ENCODE data around the gene MARK1.

The MARK1 gene

DNA sequence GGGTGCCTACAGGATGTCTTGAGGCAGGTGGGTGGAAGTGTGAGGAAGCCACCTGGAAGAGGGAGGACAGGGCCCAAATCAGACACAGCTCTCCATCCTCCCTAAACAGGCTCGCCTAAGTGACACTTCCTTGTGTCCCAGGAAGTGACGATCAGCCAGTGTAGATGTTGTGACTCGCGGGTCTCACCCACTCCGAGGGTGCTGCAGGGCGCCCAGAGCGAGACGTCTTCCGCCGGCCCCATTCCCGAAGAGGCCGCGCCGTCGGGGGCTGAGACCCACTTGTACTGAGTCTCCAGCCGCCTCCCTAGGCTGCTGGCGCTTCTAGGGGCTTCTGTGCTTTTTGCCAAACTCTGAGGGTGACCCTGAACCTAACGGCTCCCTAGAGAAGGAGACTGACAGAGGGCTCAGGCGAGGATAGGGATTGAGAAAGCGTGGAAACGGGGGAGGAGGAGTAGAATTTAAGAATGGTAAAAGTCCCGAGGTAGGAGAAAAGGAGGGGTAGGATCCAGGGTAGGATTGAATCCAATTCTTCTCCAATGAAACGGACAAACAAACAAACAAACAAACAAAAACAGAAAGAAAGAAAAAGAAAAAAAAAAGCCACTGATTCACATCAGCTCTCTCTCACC lies 543 bp upstream of the MARK1 start:
- Histone ChIP-seq H3K27ac (peak overlapping the region; percentile 49), H3K4me2 (ENCODE audit: low read length) (peak overlapping the region; percentile 76), H3K27me3 (ENCODE audit: control insufficient read depth, insufficient read depth, low read length) (no peaks in the 10 kb centered on the region), H3K9ac (no peak overlapping the region), H3K4me1 (no peaks in the 10 kb centered on the region), H2AFZ (peak overlapping the region; percentile 73), H3K9me3 (ENCODE audit: control insufficient read depth, low read length) (no peaks in the 10 kb centered on the region), H3K4me3 (ENCODE audit: low read depth, low read length) (peak overlapping the region; percentile 61), H3K36me3 (ENCODE audit: control insufficient read depth, insufficient read depth, low read length) (no peaks in the 10 kb centered on the region), H3K79me2 (no peaks in the 10 kb centered on the region)
- TF ChIP-seq, protein P1, sequence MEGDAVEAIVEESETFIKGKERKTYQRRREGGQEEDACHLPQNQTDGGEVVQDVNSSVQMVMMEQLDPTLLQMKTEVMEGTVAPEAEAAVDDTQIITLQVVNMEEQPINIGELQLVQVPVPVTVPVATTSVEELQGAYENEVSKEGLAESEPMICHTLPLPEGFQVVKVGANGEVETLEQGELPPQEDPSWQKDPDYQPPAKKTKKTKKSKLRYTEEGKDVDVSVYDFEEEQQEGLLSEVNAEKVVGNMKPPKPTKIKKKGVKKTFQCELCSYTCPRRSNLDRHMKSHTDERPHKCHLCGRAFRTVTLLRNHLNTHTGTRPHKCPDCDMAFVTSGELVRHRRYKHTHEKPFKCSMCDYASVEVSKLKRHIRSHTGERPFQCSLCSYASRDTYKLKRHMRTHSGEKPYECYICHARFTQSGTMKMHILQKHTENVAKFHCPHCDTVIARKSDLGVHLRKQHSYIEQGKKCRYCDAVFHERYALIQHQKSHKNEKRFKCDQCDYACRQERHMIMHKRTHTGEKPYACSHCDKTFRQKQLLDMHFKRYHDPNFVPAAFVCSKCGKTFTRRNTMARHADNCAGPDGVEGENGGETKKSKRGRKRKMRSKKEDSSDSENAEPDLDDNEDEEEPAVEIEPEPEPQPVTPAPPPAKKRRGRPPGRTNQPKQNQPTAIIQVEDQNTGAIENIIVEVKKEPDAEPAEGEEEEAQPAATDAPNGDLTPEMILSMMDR (IDR thresholded peaks at IDR 0.05) = no peak

DNA sequence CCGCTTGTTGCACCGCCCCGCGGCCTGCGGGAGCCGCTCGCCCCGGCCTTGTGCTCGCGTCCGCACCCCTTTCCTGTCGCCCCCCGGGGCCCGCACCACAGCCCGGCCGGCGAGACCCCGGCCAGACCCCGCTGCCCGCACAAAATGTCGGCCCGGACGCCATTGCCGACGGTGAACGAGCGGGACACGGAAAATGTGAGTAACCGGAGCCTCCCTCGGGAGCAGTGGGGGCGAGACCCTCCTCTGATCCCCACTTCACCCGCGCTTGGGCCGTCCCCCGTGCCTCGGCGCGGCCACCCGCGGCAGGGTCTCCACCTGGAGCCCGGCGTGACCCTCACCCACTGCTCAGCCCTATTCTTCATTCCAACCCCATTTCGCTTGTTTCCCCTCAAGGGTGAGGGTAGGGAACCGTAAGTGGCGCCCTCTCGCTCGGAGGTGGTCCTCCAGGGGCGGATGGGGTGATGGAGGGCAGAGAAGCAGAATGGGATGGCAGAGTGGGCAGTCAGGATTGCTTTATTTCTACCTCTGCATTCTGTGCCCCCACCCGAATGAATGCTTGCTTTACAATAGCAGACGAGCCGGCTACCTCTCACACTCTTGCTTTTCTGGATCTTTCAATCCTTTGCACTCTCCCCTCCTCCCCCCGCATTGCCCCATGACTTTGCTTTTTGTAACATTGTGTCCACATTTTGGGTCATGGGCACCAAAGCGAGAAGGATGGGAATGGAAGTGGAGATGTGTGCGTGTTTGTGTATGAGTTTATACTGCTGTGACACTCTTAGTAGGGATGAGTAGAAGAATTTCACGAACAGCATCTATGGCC lies 954 bp downstream of the MARK1 start:
- no peaks in the 10 kb centered on the region for H3K4me1 ChIP-seq
- TF ChIP-seq, protein P1 (IDR thresholded peaks at IDR 0.05) = no peak
- peak overlapping the region; percentile 56 for H3K27ac ChIP-seq
- H3K4me3 ChIP-seq (ENCODE audit: low read depth, low read length) = peak overlapping the region; percentile 79
- H3K9me3 ChIP-seq (ENCODE audit: control insufficient read depth, low read length) = no peaks in the 10 kb centered on the region
- H2AFZ ChIP-seq = peak overlapping the region; percentile 96
- H3K9ac ChIP-seq = no peak overlapping the region
- no peaks in the 10 kb centered on the region for H3K79me2 ChIP-seq
- H3K36me3 ChIP-seq (ENCODE audit: control insufficient read depth, insufficient read depth, low read length) = no peaks in the 10 kb centered on the region
- no peaks in the 10 kb centered on the region for H3K27me3 ChIP-seq (ENCODE audit: control insufficient read depth, insufficient read depth, low read length)
- H3K4me2 ChIP-seq (ENCODE audit: low read length) = peak overlapping the region; percentile 85

DNA sequence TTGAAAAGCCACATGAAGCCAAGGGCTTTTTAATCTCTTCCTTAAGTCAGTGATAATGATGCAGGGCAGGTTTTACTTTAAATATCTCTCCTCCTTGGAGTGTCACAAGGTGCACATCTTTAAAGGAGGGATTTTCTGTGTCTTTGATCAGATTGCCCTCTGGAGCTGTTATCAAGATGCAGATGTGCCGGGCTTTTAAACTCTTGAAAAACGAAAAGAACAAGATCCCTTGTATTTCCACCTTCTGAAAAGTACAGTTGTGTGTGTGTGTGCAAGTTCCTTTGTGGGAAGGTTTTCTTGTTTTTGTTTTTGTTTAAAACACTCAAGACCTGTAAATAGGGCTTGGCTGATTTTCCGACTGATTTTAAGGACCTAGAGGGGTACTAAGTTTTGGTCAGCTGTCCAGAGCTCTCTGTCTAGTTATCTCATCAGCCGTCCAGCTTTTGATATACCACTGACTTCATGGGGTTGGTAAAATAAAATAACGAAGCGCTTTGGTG lies 1.6 kb downstream of the MARK1 start:
- Histone ChIP-seq H3K4me2 (ENCODE audit: low read length) (peak overlapping the region; percentile 85), H3K36me3 (ENCODE audit: control insufficient read depth, insufficient read depth, low read length) (no peaks in the 10 kb centered on the region), H2AFZ (peak overlapping the region; percentile 96), H3K27me3 (ENCODE audit: control insufficient read depth, insufficient read depth, low read length) (no peaks in the 10 kb centered on the region), H3K4me3 (ENCODE audit: low read depth, low read length) (peak overlapping the region; percentile 79), H3K9me3 (ENCODE audit: control insufficient read depth, low read length) (no peaks in the 10 kb centered on the region), H3K4me1 (no peaks in the 10 kb centered on the region), H3K27ac (no peak overlapping the region), H3K79me2 (no peaks in the 10 kb centered on the region), H3K9ac (no peak overlapping the region)
- TF ChIP-seq, protein P1 (IDR thresholded peaks at IDR 0.05) = no peak

DNA sequence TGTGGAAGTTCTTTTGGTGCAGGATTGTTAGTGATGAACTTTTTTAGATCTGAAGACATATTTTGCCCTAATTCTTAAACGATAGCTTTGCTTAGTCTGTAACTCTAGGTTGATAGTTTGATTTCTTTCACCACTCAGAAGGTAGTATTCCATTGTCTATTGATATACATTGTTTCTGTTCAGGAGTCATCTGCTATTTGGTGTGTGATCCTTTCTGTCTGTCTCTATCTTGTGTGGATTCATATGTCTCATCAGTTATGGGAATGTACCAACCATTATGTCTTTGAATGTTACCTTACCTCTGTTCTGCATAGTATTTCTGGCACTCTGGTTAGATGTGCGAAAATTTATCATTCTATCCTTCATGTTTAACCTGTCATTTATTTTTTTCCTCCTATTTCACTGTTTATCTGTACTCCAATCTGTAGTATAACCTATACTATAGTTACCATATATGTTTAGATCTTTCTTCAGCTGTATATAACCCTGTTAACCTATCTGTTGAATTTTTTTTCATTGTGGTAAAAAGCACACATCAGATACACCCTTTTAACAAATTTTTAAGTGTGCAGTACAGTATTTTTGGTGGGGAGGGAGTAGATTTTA lies 5.7 kb downstream of the MARK1 start:
- H2AFZ ChIP-seq = no peak overlapping the region
- no peaks in the 10 kb centered on the region for H3K79me2 ChIP-seq
- H3K27me3 ChIP-seq (ENCODE audit: control insufficient read depth, insufficient read depth, low read length) = no peaks in the 10 kb centered on the region
- H3K27ac ChIP-seq = no peak overlapping the region
- TF ChIP-seq, protein P1 (IDR thresholded peaks at IDR 0.05) = no peak
- H3K4me2 ChIP-seq (ENCODE audit: low read length) = no peak overlapping the region
- H3K9ac ChIP-seq = no peak overlapping the region
- no peaks in the 10 kb centered on the region for H3K9me3 ChIP-seq (ENCODE audit: control insufficient read depth, low read length)
- no peak overlapping the region for H3K4me3 ChIP-seq (ENCODE audit: low read depth, low read length)
- H3K4me1 ChIP-seq = no peaks in the 10 kb centered on the region
- no peaks in the 10 kb centered on the region for H3K36me3 ChIP-seq (ENCODE audit: control insufficient read depth, insufficient read depth, low read length)

All from parathyroid adenoma (tissue), 2 donors.